HEK293 (cell line): ENCODE measurements around the gene NPAS1.

ENCODE experiments used
- GLI2 ChIP-seq: fragments of 450-650 bp; formaldehyde crosslinking; IDR thresholded peaks from 2 replicates; pipeline ENCODE4; 2017; ENCODE audit warnings: missing biosample characterization, missing genetic modification characterization, low read depth, borderline replicate concordance
- ZNF140 ChIP-seq: fragments of 450-650 bp; formaldehyde crosslinking; IDR thresholded peaks from 2 replicates; pipeline ENCODE4 v1.5.1; 2016; ENCODE audit warnings: missing biosample characterization, missing genetic modification characterization
- ZNF747 ChIP-seq: fragments of 450-650 bp; formaldehyde crosslinking; IDR thresholded peaks from 2 replicates; pipeline ENCODE4 v1.5.1; 2016; ENCODE audit warnings: missing biosample characterization, missing genetic modification characterization

DNA sequence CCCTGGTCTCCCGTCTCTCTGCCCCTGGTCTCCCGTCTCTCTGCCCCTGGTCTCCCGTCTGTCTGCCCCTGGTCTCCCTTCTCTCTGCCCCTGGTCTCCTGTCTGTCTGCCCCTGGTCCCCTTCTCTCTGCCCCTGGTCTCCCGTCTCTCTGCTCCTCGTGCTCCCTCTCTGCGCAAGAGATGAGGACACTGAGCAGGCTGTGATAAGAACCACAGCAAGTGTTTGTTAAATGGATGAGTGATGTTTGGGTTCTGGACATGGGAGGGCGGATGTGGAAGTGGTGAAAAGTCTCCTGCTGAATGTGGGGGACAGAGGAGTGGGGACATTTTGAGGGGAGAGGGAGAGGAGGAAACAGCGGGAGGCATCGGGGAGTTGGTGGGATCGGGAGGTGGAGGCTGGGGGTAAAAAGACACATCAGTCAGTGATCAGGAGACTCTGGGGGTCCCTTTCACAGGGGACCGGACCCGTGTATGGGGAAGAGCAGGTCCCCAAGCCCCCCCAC lies 8.0 kb downstream of the NPAS1 start:
- no peak for TF ChIP-seq ZNF140
- no peak for TF ChIP-seq ZNF747 (tag by site-specific recombination)
- TF ChIP-seq GLI2 = no peak
